CD4-positive, alpha-beta T cell treated with Interleukin-12 subunit alpha and Interleukin-12 subunit beta, for 1 hour (primary cell): ENCODE data around the gene RTN3.
"Not testable (repeated sequence)": the region's sequence is repeated elsewhere in the genome, so short reads cannot be mapped to it uniquely, and the experiment has no call there.

ENCODE experiments used
- DNase-seq: peaks from one replicate; pipeline ENCODE4 v3.0.0-alpha.2; 2020

RTN3 gene

DNA sequence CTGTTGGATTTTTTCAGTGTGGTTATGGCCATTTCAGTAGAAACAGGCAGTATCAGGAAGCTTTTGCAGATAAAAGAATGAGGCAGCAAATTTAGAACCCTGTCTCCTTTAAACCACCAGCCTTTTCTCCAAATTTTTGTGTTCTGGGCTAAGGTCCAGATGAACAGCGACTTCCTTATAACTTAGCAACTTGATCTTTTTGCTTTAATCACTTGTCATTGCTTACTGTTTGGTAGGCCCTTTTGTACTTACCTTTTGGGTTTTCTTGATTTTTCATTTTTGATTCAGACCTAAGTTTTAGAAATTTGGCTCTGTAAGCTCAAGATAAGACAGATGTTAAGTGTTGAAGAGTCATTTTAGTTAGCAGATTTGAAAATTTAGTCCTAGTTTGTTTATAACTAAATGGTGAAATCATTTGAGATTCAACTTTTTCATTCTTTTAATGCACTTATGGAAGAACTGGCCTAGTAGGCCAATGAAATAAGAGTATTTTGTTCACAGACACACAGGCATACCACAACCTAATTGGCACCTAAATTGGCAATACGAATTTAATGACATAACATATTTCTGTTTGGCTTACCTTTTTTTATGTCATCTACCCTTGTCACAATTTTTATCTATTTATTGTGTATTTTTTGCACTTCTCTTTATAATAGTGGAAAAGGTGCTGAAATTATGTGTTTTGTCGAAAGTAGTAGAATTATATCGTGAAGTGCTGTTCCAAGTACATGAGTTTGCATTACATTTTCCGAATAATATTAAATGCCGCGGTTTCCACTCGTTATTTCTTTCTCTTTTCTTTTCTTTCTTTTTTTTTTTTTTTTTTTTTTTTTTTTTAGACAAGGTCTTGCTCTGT, 2.1 kb downstream of the RTN3 start:
- no peak for DNase-seq

- DNase-seq: not testable (repeated sequence)
These were observed 3.9 kb downstream of the RTN3 start for GRCh38 chr11:63685158-63685721.

GRCh38 chr11:63686926-63687325, 5.6 kb downstream of the RTN3 start:
- DNase-seq: no peak

DNA sequence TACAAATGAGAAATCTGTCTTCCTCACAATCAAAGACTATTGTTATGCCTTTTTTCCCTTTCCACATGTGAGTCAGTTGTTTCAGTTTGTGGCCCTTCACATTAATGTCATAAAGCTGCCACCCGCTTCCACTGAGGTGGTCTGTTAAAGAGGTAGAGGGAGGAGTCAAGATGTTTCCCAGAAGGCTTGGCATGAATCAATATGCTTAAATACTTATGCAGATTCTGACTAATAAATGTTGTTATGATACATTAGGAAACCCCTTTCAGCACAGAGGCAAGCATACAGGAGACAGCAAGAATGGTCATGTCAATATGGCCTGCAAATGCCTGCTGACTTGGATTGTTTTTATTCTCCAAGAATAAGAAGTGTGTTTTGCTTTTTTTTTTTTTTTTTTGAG, 6.5 kb downstream of the RTN3 start:
- DNase-seq: no peak

- no peak for DNase-seq
These were observed 13.3 kb downstream of the RTN3 start for GRCh38 chr11:63694596-63694995.

- no peak for DNase-seq
These were observed 17.9 kb downstream of the RTN3 start for GRCh38 chr11:63698976-63699733.

DNA sequence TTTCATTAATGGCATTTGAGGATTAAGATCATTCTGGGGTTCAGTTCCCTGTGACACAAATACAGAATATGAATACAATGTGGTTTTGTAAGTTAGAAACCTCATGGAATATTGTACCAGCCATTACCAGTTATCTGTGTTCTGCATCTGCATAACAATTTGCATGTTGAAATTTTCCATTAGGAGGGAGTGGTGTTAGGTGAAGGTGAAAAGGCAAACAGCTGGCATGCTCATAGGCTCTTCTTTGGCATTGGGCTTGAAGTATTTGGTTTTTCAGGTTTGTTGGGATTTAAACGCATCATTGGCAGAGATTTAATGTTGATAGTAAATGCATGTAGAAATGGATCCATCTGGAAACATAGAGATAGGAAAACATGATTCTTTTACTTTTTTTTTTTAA, 18.6 kb downstream of the RTN3 start:
- DNase-seq: no peak

DNA sequence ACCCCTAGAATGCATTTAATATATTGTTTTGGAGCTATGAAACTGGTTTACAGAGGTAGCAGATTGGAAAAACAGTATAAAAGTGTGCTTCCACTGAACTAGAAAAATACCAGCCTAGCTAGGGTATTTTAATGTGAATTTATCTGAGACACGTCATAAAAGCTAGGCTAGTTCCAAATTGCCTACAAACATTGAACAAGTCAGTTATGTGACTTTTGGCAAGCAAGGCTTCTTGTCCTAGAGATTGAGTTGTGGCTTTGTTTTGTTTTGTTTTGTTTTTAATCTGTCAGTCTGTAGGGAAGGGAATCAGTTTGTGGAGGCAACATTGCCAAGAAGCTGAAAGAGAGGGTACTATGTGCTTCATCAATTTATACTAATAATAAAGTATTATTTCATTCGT, 24.2 kb downstream of the RTN3 start:
- no peak for DNase-seq

DNA sequence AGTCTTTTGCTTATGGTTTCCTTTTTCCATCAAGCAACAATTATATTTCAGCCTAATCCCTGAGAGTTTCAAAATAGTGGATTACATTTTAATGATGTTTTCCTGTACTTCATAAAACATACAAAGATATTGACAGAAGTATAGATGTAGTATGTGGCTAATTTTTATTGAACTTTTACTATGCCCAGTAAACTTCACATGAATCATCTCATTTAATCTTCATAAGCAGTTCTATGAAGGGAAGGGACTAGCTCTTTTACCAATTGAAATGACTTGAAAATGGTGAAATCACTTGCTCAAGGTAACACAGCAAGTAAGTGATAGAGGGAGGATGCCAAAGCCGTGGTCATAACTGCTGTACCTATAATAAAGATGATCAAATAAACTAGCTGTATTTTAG, 27.5 kb downstream of the RTN3 start:
- DNase-seq: no peak

DNA sequence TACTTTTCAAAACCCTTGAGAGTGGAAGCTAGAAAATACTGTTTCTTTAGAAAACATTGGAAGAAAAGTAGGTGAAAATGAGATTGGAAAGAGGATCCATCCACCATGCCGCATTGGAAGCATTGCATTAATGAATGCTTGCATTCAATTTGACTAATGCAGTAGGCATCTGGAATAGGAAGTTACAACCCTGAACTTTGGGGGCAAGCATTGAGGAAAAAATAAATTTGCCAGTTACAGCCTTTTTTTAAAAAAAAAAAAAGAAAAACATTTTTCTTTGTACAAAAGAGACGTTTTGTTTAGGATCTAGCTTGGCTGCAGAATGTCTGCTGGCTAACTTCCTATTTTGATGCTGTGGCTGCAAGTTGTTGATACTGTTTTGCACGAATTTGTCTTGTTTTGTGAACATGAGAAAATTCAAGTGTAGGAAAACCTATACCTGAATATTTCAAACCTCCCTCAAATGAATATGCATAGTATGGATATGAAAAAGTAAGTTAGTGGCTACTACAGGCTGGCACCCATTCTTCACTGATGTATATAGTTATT, 28.1 kb downstream of the RTN3 start:
- DNase-seq: no peak

DNA sequence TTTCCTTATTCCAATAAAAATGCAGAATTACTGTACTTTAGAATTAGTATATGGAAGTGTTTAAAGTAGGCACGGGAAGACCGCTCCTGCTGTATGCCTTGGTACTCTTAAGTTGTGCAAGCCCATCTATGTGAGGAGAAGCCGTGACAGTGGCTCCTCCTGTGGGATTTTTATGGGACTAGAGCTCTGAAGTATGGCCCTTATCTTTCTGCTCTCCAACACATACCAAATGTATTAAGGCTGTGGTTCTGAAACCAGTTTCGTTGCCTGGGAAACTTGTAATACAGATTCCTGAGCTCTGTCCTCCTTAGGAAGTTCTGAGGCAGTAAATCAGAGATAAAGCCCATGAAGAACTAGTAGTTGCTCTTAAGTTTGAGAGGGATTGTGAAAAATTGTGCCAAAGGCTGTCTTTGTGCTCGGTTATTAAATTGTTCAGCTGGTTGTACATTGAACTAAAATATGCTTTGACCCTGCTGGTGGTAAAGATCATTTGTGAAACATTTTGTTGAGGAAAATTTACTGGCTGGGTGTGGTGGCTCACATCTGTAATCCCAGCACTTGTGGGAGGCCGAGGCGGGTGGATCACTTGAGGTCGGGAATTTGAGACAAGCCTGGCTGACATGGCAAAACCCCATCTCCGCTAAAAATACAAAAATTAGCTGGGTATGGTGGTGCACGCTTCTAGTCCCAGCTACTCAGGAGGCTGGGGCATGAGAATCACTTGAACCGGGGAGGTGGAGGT, 29.3 kb downstream of the RTN3 start:
- DNase-seq: no peak

GRCh38 chr11:63711838-63712237, 30.5 kb downstream of the RTN3 start:
- DNase-seq: no peak

DNA sequence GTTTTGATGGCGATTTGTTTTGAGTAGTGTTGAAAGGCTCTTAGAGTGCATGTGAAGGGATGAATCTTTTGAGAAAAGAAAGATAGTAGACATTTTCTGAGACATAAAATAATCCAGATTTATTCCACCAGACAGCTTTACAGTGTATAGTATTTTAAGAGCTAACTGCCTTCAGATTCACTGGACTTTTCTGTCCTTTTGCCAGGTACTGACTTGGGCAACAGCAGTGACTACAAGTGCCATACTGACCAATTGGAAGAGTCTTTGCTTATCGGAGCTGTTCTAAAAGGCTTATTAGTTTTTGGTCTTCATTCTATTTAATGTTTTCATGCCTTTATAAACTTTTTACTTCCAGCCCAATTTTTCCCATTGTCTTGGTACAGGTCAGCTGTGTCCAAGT, 32.5 kb downstream of the RTN3 start:
- DNase-seq: no peak

DNA sequence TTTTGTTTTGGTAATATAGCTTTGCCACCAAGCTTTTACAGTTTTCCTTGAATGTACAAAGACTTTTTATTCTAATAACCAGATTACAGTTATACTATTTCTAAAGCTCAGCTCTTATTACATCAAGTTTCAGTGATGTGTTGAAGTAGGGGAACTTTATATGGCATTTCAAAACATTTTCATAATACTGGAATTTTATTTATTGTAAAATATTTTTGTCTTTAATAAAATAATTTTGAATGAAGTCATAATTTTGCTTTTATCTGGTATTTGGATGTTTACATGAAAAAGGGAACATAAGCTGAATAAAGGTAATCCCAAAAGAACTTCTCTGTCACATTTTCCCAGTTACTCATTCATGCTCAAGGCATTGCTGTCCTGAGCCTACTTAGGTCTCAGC, 34.7 kb downstream of the RTN3 start:
- no peak for DNase-seq

- no peak for DNase-seq
These were observed 37.7 kb downstream of the RTN3 start for GRCh38 chr11:63719001-63719400.

- DNase-seq: no peak
These were observed 38.7 kb downstream of the RTN3 start for GRCh38 chr11:63719987-63720386.

- DNase-seq: no peak
These were observed 39.3 kb downstream of the RTN3 start for GRCh38 chr11:63720611-63721010.

- no peak for DNase-seq
These were observed 48.0 kb downstream of the RTN3 start for GRCh38 chr11:63729326-63729725.

DNA sequence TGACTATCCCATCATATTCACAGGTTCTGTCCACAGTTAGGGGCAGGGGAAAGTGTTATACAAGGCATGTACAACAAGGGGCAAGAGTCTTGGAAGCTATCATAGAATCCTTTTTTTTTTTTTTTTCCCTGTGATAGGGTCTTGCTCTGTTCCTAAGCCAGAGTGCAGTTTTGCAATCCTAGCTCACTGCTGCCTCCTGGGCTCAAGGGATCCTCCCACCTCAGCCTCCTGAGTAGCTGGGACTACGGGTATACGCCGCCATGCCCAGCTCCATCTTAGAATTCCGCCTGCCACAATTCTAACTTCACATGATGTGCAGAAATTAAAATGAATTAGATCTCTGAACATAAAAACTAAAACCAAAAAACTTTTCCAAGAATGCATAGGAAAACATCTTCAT, 55.6 kb downstream of the RTN3 start:
- no peak for DNase-seq

DNA sequence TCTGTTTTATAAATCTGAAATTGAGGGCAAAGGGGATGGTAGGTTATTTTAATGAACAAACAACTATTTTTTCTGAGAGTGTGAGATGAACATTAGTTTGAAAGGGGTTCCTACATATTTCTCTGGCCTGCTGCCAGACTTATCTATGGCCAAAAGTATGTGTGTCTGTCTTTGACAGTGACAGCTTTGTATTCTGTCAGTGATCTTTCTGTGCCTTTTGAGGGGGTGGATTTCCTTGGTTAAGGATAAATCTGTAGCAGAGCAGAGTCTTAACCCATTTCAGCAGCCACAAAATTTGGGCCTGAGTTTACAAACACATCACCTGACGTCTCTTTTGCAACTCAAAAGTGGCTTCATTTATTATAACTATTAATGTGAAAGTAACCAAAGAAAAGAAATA, 56.4 kb downstream of the RTN3 start:
- no peak for DNase-seq

DNA sequence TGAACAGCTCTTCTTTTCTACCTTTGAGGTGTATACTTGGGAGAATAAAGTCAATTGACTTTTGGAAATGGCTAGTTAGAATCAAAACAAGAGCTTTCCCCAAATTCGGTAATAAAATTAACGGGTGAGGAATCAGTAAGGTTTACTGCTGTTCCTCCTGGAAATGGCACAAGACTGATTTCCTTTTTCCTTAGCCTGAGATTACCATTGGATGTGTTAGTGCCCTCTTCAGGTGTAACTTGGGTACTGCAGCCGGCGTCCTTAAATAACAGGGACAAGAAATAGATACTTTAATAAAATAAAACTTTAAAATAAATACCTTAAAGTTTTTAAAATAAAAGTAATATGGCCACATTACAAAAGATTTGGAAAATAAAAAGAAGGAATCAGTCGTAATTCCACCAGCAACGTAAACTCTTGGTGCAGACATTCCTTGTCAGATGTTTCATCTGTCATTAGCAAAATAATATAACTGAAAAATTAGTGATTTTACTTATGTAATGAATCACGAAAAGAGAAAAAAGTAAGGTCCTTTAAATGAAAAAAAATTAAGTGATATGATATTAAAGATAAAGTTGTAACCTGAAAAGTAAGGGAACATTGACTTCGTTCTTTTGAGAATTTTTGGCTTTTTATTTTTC, 57.5 kb downstream of the RTN3 start:
- peak; percentile 69 for DNase-seq
